CD4-positive, alpha-beta T cell treated with Interleukin-15 for 1 hour (primary cell): ENCODE results near the gene MAMDC4.
"Not testable (repeated sequence)": the region's sequence is repeated elsewhere in the genome, so short reads cannot be mapped to it uniquely, and the experiment has no call there.

Experiments used
- DNase-seq: peaks from one replicate; pipeline ENCODE4 v3.0.0-alpha.2; 2020

Gene MAMDC4

DNA sequence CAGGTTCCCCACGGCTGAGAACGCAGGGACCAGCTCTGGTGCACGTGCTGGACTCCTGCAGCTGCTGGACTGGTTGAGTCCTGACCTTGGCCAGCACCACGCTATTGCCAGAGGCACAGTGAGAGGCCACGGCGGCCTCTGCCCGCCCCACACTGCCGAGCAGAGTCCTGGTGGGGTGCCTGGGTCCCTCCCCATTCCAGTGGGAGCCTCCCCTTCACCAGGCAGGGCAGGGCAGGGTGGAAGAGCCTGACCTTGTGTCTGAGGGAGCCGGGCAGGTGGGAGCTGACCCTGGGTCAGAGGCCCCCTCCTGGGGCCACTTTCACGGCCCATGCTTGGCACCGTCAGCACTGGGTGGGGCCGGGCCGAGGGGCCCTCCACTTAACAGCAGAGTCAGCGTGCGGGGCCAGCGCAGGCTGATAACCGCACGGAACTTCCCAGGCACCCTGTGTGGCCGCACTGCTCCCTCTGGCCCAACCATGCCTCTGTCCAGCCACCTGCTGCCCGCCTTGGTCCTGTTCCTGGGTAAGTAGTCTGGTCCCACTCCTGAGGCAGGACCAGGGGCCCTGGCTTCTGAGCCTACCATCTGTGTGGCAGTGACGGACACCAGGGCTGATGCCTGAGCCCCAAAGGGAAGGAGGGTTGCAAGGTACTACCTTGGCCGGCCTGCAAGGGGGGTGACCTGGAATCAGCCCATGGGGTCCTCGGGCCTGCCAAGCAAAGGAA lies at the start of gene MAMDC4:
TSS of gene MAMDC4 (plus strand) at position 406 of the 723 bp plus-strand sequence. CDS start at position 477, 71 bp downstream.
- no peak for DNase-seq

DNA sequence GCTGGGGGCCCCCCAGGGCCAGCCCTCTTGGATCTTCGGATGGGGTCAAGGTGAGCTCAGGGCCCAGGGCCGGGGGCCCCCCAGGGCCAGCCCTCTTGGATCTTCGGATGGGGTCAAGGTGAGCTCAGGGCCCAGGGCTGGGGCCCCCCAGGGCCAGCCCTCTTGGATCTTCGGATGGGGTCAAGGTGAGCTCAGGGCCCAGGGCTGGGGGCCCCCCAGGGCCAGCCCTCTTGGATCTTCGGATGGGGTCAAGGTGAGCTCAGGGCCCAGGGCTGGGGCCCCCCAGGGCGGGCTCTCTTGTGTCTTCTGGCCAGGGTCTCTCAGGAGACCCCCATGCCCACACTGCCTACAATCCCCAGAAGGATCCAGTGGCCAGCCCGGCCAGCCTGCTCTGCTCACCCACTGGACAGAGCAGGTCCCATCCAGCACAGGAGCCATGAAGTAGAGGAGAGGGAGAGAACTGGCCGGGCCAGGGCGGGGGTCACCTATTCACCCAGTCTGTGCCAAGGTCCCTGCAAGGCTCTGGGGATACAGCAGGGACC lies 49.1 kb upstream of the MAMDC4 start:
- not testable (repeated sequence) for DNase-seq

DNA sequence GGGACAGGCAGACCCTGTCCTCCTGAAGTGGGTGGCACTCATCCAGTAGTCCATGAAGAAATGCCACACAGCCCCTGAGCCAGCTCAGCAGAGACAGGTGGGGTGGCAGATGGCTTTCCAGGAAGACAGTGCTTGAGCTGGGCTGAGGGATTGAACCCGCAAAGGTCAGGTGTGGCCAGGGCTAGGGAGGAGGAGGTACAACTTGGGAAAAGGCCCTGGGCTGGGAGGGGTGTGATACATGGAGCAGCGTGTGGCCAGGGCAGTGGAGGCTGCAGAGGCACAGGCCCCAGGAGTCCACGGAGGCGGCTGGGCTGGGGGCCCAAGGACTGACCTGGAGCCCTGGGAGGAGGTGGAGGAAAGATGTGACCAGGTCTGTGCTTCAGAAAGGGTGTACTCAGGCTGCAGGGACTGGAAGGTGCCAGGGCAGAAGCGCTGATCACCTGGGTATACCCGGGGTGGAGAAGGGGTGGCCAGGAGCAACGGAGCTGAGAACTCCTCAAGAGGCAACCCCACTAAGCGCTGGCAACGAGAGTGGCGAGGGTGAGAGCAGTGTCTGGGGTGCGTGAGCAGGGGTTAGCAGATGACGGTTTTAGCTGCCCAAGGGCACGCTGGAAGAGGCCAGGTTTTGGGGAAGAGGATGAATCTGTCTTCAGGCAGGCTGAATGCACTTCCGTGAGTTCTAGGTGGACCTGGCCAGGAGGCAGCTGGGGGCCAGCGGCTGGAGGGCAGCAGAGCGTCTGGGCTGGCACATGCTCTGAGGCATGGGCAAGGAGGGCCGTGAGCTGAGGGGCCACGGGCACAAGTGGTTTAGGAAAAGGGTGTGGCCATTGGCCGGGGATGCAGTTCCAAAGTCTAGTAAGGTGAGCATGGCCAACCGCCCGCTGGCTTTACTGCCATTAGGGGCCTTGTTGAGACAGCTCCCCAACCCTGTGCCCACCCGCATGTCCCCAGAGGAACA lies 48.3 kb upstream of the MAMDC4 start:
- no peak for DNase-seq

GRCh38 chr9:136804509-136805206 lies 47.5 kb upstream of the MAMDC4 start:
- DNase-seq, result no peak

DNA sequence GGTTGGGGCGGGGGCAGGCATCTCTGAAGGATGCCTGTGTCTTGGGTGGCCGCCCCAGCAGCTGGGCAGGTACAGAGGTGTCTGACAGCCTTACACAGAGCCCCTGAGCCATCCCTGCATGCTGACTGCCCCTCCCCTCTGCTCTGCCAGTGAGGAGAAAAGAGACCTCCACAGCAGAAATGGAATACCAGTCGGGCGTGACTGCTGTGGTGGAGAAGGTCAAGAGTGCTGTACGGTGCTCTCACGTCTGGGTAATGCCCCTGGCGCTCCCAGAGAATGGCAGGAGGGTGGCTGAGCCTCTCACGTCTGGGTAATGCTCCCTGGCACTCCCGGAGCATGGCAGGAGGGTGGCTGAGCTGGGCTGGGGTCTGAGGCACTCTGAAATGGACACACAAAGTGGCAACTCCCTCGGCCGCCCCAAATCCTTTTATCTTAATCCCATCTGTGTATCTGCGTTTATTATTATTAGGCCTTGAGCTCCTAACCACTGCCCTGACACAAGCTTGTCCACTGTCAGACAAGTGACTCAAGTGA lies 46.9 kb upstream of the MAMDC4 start:
- peak; percentile 7 for DNase-seq

GRCh38 chr9:136806067-136806466 lies 46.1 kb upstream of the MAMDC4 start:
- DNase-seq, result peak; percentile 14

DNA sequence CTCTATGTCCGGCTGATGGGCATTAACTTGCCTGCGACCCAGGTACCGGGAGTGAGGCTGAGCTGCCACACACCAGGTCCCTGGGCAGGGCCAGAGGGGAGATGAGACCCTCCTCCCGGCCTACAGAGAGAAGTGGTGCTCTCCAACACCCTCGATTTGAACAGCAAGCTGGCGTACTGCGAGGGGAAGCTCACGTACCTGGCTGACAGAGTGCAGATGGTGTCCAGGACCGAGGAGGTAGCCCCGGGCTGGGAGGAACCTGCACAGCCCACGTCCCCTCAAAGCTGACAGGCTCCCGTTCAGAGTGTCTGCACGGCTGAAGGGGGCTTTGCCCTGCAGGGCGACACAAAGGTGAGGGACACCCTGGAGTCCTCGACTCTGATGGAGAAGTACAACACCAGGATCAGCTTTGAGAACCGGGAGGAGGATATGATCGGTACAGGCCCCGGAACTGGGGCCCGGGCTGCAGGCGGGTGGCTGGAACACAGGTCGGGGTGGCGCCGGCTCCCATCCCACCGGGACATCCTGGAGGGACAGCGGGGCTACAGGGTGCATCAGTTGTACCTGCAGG lies 45.4 kb upstream of the MAMDC4 start:
- DNase-seq, result peak; percentile 8

GRCh38 chr9:136807281-136808074 lies 44.7 kb upstream of the MAMDC4 start, which contains the start of gene RABL6:
RABL6 (plus strand) TSS chr9:136807948; CDS start chr9:136808197, 249 bp downstream.
- DNase-seq, result peak; percentile 82

DNA sequence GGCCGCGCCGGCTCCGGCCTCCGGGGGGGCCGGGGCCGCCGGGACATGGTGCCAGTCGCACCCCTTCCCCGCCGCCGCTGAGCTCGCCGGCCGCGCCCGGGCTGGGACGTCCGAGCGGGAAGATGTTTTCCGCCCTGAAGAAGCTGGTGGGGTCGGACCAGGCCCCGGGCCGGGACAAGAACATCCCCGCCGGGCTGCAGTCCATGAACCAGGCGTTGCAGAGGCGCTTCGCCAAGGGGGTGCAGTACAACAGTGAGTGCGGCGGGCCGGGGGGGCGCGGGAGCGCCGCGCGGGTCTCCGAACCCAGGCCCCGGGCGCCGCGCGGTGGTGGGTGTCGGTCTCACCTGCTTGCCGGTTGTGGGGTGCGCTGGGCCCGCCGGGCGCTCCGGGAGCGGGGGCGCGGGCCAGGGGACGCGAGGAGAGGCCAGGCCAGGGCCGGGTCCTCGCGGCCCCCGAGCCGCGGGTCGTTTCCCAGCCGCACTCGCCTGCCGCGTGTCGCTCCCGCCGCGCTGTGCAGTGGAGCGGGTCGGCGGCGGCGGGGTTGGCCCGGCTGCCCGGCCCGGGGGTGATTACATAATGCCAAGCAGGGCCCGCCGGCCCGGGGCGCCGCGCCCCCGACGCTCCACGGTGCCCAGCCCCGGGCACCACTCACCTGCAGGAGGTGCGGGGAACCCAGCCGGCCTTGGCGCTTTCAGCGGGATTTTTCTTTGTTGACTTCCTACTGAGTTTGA lies 43.9 kb upstream of the MAMDC4 start:
- peak; percentile 47 for DNase-seq

- DNase-seq, result no peak
Measured at GRCh38 chr9:136808806-136809158, 43.4 kb upstream of the MAMDC4 start.

DNA sequence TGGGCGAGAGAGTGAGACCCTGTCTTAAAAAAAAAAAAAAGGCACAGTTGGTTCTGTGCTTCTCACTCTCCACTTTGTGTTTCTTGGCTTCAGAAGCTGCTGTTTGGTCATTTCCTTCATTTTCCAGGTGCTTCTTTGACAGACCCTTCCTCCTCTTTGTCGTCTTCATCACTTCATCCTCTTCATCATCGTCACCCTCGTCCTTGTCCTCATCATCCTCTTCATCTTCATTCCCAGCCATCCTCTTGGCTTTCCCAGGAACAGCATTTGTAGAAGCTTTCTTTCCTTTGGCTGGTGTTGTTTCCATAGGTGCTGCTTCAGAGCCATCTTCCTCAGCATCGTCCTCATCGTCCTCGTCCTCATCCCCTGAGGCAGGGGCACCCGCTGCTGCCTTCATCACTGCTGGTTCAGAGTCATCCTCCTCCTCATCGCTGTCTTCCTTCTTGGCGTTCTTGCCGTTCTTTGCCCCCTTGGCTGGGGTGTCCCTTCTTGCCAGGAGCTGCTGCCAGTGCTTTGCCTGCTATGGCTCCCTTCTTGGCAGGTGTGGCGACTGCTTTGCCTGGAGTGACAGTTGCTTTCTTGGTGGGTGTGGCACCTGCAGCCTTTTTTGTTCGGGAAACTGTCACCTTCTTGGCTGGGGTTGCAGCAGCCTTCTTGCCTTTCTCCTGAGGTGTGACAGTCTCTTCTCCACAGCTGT lies 37.3 kb upstream of the MAMDC4 start:
- no peak for DNase-seq

GRCh38 chr9:136815422-136815782 lies 36.7 kb upstream of the MAMDC4 start:
- DNase-seq, result no peak

DNA sequence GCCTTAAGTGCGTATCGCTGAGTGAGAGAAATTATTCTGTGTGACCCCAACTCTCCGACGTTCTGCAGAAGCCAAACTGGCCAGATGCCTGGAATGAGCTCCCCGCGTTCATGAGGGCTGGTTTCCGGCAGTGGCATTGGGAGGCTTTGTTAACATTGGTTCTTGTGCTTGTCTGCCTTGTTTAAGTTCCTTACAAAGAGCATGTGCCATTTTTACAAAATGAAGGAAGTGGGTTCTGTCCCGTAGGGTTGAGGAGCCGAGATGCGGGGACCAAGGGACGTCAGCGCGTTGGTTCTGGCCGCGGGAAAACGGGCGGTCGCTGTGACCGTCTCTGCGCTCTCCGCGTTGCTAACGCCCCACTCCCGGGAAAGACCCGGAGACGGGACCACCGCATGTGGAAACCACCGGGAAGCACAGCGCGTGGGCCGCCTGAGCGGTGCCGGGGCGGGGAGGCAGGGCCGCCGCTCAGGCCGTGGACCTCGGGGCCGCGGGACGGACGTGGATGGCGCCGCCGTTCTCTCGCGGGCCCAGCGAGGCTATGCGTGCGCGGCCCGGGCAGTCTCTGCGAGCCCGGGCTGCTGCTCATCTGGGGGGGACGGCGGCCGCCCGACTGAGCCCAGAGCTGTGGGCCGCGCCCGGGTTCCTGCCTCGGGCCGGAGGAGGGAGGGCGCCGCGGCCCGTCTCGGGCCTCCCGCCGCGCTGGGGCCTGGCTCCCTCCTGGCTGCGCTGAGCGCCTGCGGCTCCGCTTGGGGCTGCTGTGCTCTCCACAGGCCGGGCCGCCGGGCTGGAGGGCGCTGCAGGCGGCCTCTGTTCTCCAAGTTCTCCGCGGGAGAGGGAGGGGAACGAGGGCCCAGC lies 30.9 kb upstream of the MAMDC4 start:
- no peak for DNase-seq

GRCh38 chr9:136821826-136822544 lies 30.2 kb upstream of the MAMDC4 start:
- DNase-seq, result no peak

- DNase-seq, result no peak
Measured at GRCh38 chr9:136823136-136824046, 28.8 kb upstream of the MAMDC4 start.

- DNase-seq, result no peak
Measured at GRCh38 chr9:136824496-136825225, 27.5 kb upstream of the MAMDC4 start.
